ENCODE measurements around the gene RASA2. TPM values are rescaled to one million over a fixed set of nuclear protein-coding genes. Genes with fewer than 3 reads are reported as not detected.
A peak's percentile ranks its signal among the peaks of the same experiment; 100 is the strongest.

The RASA2 gene
- total RNA-seq, 4 donors from 2014 or later: 12.0 to 45.5 (median 23.3) TPM

- TF ChIP-seq POLR2A (IDR thresholded peaks at IDR 0.05): no peak
- no peak for TF ChIP-seq CTCF (IDR thresholded peaks at IDR 0.05)
- Histone ChIP-seq H3K27me3 (no peaks in the 10 kb centered on the region), H3K9me3 (no peaks in the 10 kb centered on the region), H3K4me1 (no peaks in the 10 kb centered on the region), H3K27ac (no peak overlapping the region), H3K4me3 (replicated peaks in 1 of 3) (no peak overlapping the region), H3K36me3 (peaks cover 0 to 4% of the 10 kb centered on the region in 2 donors)
- no peak for DNase-seq
- WGBS, 2 donors: 90 to 93% methylated on average over 2 of the region's 2 CpGs
- intact Hi-C loops (cut with DNase I): no loop called here
Observed at GRCh38 chr3:141540531-141540930, 53.7 kb downstream of the RASA2 start.

GRCh38 chr3:141542202-141542969 lies 55.6 kb downstream of the RASA2 start:
- DNase-seq: no peak
- intact Hi-C loops (cut with DNase I): no loop called here
- Histone ChIP-seq H3K9me3 (no peaks in the 10 kb centered on the region), H3K36me3 (no peaks in the 10 kb centered on the region), H3K4me1 (no peaks in the 10 kb centered on the region), H3K4me3 (replicated peaks in 1 of 3) (no peak overlapping the region), H3K27ac (no peak overlapping the region), H3K27me3 (no peaks in the 10 kb centered on the region)
- WGBS, 2 donors: 95% methylated on average over 2 of the region's 2 CpGs
- TF ChIP-seq CTCF (IDR thresholded peaks at IDR 0.05) (no peak), POLR2A (IDR thresholded peaks at IDR 0.05) (no peak)

- intact Hi-C loops (cut with DNase I): no loop called here
- no peaks in the 10 kb centered on the region for H3K36me3 ChIP-seq
Observed at GRCh38 chr3:141542989-141543388, 56.2 kb downstream of the RASA2 start.

GRCh38 chr3:141544697-141545096 lies 57.9 kb downstream of the RASA2 start:
- no peaks in the 10 kb centered on the region for H3K4me1 ChIP-seq
- intact Hi-C loops (cut with DNase I): no loop called here
- DNase-seq: no peak
- H3K4me3 ChIP-seq (replicated peaks in 1 of 3): no peak overlapping the region
- no peak for TF ChIP-seq CTCF (IDR thresholded peaks at IDR 0.05)
- no peak for TF ChIP-seq POLR2A (IDR thresholded peaks at IDR 0.05)
- no peaks in the 10 kb centered on the region for H3K27me3 ChIP-seq
- no peak overlapping the region for H3K27ac ChIP-seq
- no peaks in the 10 kb centered on the region for H3K9me3 ChIP-seq
- H3K36me3 ChIP-seq: no peaks in the 10 kb centered on the region
- WGBS, 2 donors: 81 to 86% methylated on average over 6 of the region's 6 CpGs

More at GRCh38 chr3:141542989-141543388, 56.2 kb downstream of the RASA2 start:
- H3K27me3 ChIP-seq: no peaks in the 10 kb centered on the region
- H3K4me1 ChIP-seq: no peaks in the 10 kb centered on the region
- no peak overlapping the region for H3K4me3 ChIP-seq (replicated peaks in 1 of 3)
- no peak for DNase-seq
- no peak for TF ChIP-seq POLR2A (IDR thresholded peaks at IDR 0.05)
- TF ChIP-seq CTCF (IDR thresholded peaks at IDR 0.05): peak in 1 of 6 experiments; percentile 16
- no peaks in the 10 kb centered on the region for H3K9me3 ChIP-seq
- H3K27ac ChIP-seq: no peak overlapping the region

GRCh38 chr3:141546081-141546480 lies 59.3 kb downstream of the RASA2 start:
- no peak overlapping the region for H3K4me3 ChIP-seq (replicated peaks in 1 of 3)
- WGBS, 2 donors: 95 to 96% methylated on average over 3 of the region's 3 CpGs
- intact Hi-C loops (cut with DNase I): no loop called here
- TF ChIP-seq POLR2A (IDR thresholded peaks at IDR 0.05) (no peak), CTCF (IDR thresholded peaks at IDR 0.05) (no peak)
- H3K36me3 ChIP-seq: no peaks in the 10 kb centered on the region
- no peaks in the 10 kb centered on the region for H3K4me1 ChIP-seq
- H3K9me3 ChIP-seq: no peaks in the 10 kb centered on the region
- no peak for DNase-seq
- no peak overlapping the region for H3K27ac ChIP-seq
- no peaks in the 10 kb centered on the region for H3K27me3 ChIP-seq
